Measurements from ENCODE around the gene NRF1. TPM values are rescaled to one million over a fixed set of nuclear protein-coding genes. Genes with fewer than 3 reads are reported as not detected.

Gene NRF1
- total RNA-seq, result 25.5 TPM

DNA sequence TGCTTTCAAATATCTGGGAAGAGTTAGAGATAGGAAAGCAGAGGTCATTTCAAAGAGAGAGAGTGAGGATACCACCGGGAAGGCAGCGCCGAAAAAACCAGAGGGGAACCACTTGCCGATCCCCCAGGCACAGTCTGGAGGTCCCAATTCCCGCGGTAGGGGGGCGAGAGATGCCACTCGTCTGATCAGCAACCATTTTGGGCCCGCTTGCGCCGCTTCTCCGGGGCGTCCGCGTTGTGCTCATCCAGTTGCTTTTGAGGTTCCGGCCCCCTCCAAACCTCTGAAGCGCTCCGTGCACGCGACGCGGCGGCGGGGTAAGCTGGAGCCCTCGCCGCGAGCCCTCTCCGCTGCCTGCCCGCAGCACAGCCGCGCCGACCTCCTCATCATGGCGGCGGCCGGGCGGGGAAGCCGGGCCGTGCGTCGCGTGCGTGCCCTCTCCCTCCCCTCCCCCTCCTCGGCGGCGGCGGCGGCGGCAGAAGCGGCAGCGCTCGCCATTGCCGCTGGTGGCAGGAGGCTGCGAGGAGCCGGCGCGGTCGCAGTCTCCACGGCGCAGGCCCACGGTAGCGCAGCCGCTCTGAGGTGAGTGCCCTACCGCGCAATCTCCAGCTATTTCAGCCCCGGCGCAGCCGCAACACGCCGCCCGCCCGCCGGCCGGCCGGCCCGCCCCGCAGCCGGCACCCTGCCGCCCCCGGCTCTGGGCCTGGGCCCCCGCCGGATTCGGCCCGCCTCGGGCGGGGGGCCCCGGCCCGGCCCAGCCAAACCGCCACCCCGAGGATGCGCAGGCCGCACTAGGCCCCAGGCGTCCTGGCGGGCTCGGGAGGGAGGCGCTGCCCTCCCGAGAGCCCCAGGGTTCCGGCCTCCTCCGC is at the start of gene NRF1:
Gene NRF1, plus strand, starts transcription at position 475 of the 866 bp plus-strand sequence. CDS start 45,632 bp downstream, outside the sequence.

Small RNAs within 50 kb of the gene (small RNA-seq; reads per million reads assigned to genes)
- 981 reads per million, percentile 99 among the genes with 10 or more reads in this experiment for gene MIR182 (ENCODE audit: low replicate concordance)
- gene MIR183 (ENCODE audit: low replicate concordance), result 114 reads per million, percentile 98 among the genes with 10 or more reads in this experiment
- 3.1 reads per million, percentile 92 among the genes with 10 or more reads in this experiment for gene MIR96 (ENCODE audit: low replicate concordance)

Other genes with a start within 250 kb of the NRF1 start
- 4.6 TPM for gene STRIP2, start 177.3 kb upstream of the NRF1 start, total RNA-seq
- gene SMKR1, start 109.2 kb upstream of the NRF1 start, total RNA-seq, result 0.53 TPM